HG03280 (cell line): ENCODE results near the gene RSPO4.
"Not testable (repeated sequence)": the region's sequence is repeated elsewhere in the genome, so short reads cannot be mapped to it uniquely, and the experiment has no call there.

Experiments
- ATAC-seq: cut with Tn5 transposase; IDR thresholded peaks from one replicate; pipeline ENCODE4 v1.9.1; 2021; ENCODE audit warnings: mild to moderate bottlenecking, moderate library complexity; ENCODE audit not compliant: unreplicated experiment

The RSPO4 gene

GRCh38 chr20:1001911-1002681, at the start of gene RSPO4:
Gene RSPO4 (minus strand): TSS chr20:1002311. CDS start chr20:1002164, 147 bp downstream.
- ATAC-seq, result no peak

DNA sequence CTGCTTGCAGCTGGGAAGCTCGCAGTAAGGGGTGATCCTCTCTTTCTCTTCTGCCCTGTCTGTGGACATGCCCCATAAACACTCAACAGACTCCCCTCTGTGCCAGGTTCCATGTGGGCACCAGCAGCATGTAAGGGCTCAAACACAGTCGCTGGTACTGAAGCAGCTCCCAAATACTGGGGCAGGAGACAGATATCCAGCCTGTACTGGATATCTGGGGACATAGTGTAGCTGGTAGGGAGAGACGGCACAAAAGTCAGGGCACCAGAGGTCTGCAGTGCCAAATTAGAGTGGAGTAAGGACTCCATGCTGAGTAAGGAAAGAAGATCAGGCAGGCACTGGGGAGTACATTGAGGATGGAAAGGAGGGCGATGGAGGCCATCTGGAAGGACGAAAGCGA, 48.3 kb upstream of the RSPO4 start:
- no peak for ATAC-seq

GRCh38 chr20:1045860-1046418, 43.8 kb upstream of the RSPO4 start:
- no peak for ATAC-seq

GRCh38 chr20:1041845-1042390, 39.8 kb upstream of the RSPO4 start:
- ATAC-seq, result no peak

DNA sequence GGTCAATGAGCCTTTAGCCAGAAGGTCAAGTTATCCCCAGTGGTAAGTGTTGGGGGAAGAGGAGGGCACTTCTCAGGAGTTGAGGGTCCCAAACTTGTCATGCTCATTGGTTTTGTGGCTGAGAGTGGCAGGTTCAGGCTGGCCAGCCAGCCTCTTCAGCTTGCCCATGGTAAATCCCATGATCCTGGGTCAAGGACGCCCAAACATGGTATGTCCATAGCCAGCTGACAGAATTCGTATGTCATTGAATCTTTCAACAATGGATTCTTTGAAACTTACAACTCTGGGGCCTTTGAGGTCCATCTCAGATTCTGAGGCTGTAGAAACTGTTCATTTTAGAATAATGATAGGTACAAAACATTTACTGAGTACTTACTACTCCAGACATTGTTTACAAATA, 36.1 kb upstream of the RSPO4 start:
- no peak for ATAC-seq

DNA sequence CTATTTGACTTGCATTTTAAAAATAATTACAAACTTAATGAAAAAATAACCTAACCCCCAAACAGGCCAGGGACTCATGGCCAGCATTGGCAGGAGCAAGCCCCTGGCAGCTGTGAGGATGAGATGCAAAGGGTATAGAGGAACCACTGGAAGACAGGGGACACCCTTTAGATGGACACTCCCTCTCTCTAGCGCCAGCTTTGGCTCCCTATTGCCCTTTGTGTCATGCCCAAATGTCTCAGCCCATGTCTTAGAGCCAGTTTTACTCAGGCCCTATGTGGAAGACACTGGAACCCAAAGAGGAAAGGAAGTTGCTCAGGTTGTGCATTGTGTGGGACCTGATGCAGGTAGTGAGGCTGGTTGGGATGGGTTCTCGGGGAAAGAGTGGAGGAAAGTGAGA, 34.9 kb upstream of the RSPO4 start:
- no peak for ATAC-seq

GRCh38 chr20:1035466-1035865, 33.4 kb upstream of the RSPO4 start:
- no peak for ATAC-seq

- ATAC-seq, result no peak
Observed at GRCh38 chr20:1034415-1034789, 32.3 kb upstream of the RSPO4 start.

DNA sequence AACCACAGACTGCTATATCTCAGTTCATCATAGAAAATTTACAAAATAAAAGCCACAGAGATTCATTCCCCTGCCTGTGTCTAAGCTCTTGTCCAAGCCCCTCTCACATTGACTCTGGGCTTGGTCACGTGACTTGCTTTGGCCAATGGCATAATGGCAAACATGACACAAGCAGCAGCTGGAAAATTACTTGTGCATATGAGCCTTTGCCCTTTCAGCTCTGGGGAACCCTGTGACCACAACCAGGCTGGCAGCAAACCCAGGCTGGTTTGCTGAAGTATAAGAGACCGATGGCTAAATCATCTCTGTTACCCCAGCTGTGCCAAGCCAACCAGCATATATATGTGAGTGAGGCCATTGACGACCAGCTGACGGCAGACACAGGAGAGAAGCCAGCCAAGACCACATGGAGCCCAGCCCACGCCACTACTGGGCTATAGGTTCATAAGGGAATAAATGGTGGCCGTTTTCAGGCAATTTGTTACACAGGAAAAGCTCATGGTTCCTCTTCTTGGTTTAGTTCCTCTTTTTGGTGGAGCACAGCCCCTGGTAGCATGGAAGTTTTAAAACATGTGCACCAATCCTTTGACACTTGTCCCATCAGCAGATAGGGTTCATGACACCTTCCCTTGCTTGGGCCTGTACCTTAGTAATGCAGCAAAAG, 31.8 kb upstream of the RSPO4 start:
- no peak for ATAC-seq

DNA sequence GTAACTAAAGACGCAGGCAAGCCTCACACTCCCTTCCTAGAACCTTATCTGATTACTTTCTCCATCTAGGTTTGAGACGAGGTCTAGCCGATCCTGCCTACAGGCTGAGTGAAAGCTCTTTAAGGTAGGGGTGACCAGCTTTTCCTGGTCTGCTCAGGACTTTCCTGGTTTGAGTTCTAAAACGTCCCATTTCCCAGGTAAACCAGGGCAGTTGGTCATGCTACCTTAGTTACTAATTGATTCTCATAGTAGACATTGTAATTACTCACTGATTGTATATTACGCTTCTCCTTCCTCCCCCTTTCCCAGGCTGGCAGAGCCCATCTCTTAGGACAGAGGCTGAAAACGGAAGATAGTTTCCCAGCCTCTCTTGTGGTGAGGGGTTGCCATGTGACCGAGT, 27.9 kb upstream of the RSPO4 start:
- no peak for ATAC-seq

DNA sequence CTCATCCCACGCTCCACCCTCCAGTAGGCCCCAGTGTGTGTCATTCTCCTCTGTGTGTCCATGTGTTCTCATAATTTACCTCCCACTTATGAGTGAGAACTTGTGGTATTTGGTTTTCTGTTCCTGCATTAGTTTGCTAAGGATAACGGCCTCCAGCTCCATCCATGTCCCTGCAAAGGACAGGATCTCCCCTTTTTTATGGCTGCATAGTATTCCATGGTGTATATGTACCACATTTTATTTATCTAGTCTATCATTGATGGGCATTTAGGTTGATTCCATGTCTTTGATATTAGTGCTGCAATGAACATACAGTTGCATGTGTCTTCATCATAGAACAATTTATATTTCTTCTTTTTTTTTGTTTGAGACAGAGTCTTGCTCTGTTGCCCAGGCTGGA, 24.1 kb upstream of the RSPO4 start:
- not testable (repeated sequence) for ATAC-seq

DNA sequence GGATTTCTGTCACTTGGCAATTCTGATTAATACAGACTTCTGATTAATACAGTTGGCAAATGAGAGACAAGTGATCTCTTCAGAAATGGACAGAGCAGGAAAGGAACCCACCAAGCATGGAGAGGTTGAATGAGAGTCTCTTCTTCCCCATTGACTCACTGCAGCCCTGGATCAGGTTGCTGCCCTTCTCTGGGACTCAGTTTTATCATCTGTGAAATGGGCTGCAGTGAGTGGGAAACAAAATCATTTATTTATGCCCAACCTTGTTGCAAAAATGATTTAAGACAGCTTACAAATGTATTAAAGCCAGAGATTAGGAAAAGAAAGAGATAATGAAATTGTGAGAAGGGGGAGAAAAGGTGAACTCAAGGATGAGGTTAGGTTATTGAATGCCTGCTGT, 20.8 kb upstream of the RSPO4 start:
- ATAC-seq, result no peak

GRCh38 chr20:1020614-1021013, 18.5 kb upstream of the RSPO4 start:
- ATAC-seq, result no peak

DNA sequence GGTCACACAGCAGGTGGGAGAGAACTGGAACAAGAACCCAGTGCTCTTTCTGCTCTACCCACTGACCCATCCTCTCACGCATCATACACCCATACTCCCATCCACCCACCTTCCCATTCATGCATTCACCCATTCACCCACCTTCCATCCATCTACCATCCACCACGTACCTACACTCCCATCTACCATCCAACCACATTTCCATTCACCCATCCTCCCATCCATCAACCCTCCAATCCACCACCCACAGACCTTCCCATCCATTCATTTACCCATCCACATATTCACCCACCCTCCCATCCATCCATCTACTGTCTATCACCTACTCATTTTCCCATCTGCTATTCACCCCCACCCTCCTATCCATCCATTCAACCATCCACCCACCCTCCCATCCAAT, 17.2 kb upstream of the RSPO4 start:
- ATAC-seq, result no peak

GRCh38 chr20:1017677-1018076, 15.6 kb upstream of the RSPO4 start:
- no peak for ATAC-seq

- no peak for ATAC-seq
Observed at GRCh38 chr20:1015181-1015580, 13.1 kb upstream of the RSPO4 start.

DNA sequence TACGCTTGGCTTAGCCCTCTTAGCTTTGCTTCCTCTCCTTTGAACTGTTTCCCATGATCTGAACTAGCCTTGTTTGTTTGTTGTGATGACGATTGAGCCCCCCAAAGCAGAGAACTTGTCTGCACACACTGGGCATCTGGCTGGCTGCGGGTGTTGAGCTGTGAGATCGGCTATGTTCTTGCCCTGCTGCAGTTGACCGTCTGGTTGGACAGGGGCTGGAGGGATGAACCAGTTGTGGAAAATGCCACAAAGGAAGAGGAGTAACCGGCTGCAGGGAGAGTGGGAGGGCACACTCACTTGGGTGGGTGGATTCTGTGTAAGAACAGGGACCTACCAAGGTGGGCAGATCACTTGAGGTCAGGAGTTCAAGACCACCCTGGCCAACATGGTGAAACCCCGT, 12.4 kb upstream of the RSPO4 start:
- no peak for ATAC-seq

GRCh38 chr20:1013566-1014340, 11.6 kb upstream of the RSPO4 start:
- ATAC-seq, result no peak

DNA sequence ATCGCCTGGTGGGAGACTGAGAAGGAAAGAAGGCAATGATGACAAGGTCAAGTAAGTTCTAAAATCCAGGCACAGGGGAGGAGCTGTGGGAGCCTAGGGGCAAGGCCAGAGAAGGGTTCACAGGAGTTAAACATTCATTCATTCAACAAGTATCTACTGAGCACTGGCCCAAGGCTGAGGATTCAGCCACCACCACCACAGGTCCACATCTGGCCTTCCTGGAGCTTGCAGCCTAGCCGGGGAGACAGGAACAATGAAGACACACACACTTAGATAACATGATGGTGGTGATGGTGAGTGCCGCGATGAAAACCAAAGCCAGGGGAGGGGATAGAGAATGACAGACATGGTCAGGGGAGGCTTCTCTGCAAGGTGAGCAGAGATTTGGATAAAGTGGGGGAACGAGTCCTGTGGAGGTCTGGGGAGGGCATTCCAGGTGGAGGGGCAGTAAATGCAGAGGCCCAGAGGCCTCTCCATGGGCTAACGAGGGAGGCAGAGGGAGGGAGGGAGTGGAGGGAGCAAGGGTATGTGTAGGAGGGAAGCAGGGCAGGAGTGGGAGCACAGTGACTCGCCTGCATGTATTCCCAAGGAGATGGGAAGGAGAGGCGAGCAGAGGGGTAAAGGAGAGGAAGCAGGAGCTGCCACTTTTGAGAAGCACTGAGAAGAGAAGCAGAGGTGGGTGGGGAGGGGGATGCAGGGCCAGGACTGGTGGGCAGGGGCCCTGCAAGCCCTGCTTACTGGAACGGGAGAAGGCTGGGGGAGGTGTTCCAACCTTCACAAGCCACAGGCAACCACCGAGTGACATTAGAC, 10.5 kb upstream of the RSPO4 start:
- no peak for ATAC-seq

DNA sequence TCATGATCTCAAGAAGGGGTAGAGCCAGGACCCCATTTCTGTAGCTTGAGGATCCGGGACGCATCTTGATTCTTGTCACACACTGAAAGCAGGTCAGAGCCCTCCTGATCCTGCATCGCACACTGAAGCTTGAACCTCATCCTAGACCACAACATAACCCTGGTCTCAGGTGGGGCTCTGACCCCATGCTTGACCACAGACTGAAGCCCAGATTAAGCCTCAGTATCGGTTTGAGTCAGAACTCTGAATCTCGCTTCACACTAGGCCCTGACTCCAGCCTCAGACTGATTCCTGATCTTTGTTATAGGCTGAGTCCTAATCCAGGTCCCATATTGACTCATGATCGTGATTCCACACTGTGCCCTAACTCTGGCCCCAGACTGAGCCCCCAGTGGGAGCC, 8.5 kb upstream of the RSPO4 start:
- ATAC-seq, result no peak
